HEK293T (cell line): ENCODE data around the gene UAP1L1.
"Not testable (repeated sequence)": the region's sequence is repeated elsewhere in the genome, so short reads cannot be mapped to it uniquely, and the experiment has no call there.

Source experiments
- CTCF ChIA-PET: fragments of 350-600 bp; formaldehyde crosslinking; extraction: SDS; loops from one replicate; lab custom pipeline; 2021; ENCODE audit warnings: antibody characterized with exemption, inconsistent platforms; lab: Yijun Ruan, JAX
- POLR2A ChIA-PET: fragments of 350-600 bp; formaldehyde crosslinking; extraction: SDS; loops from one replicate; lab custom pipeline; 2020; ENCODE audit warnings: antibody characterized with exemption, inconsistent platforms; lab: Yijun Ruan, JAX
- DNase-seq: peaks from one replicate; pipeline ENCODE4 v3.0.0; 2012; ENCODE audit warnings: mixed read lengths; ENCODE audit errors: extremely low spot score
- ARNT ChIP-seq: fragments of 450-650 bp; IDR thresholded peaks from 2 replicates; pipeline ENCODE4 v1.6.1; 2017; ENCODE audit warnings: mild to moderate bottlenecking
- BHLHE40 ChIP-seq: fragments of 450-650 bp; IDR thresholded peaks from 2 replicates; pipeline ENCODE4 v1.6.1; 2016; ENCODE audit warnings: mild to moderate bottlenecking, moderate library complexity, borderline replicate concordance
- CTBP1 ChIP-seq: fragments of 450-650 bp; IDR thresholded peaks from 2 replicates; pipeline ENCODE4 v1.6.1; 2016; ENCODE audit warnings: borderline replicate concordance
- ELF4 ChIP-seq: fragments of 450-650 bp; IDR thresholded peaks from 2 replicates; pipeline ENCODE4 v1.6.1; 2017; ENCODE audit warnings: antibody characterized with exemption
- FOXA1 ChIP-seq: fragments of 450-650 bp; IDR thresholded peaks from 2 replicates; pipeline ENCODE4 v1.6.1; 2016; ENCODE audit warnings: mild to moderate bottlenecking
- FOXK2 ChIP-seq: fragments of 450-650 bp; IDR thresholded peaks from 2 replicates; pipeline ENCODE4 v1.6.1; 2016; ENCODE audit warnings: mild to moderate bottlenecking
- FOXM1 ChIP-seq: fragments of 450-650 bp; IDR thresholded peaks from 2 replicates; pipeline ENCODE4 v1.6.1; 2017; ENCODE audit warnings: mild to moderate bottlenecking, borderline replicate concordance
- HDGF ChIP-seq: fragments of 450-650 bp; IDR thresholded peaks from 2 replicates; pipeline ENCODE4 v1.6.1; 2017; ENCODE audit warnings: antibody characterized with exemption, borderline replicate concordance
- L3MBTL2 ChIP-seq: fragments of 450-650 bp; conservative IDR thresholded peaks from 2 replicates; pipeline ENCODE4 v1.6.1; 2016; ENCODE audit warnings: mild to moderate bottlenecking
- LEF1 ChIP-seq: fragments of 450-650 bp; IDR thresholded peaks from 2 replicates; pipeline ENCODE4 v1.6.1; 2017; ENCODE audit warnings: mild to moderate bottlenecking, borderline replicate concordance
- NFRKB ChIP-seq: fragments of 450-650 bp; IDR thresholded peaks from 2 replicates; pipeline ENCODE4 v1.6.1; 2016; ENCODE audit warnings: mild to moderate bottlenecking, moderate library complexity
- PKNOX1 ChIP-seq: fragments of 450-650 bp; IDR thresholded peaks from 2 replicates; pipeline ENCODE4 v1.6.1; 2016
- SP1 ChIP-seq: fragments of 450-650 bp; IDR thresholded peaks from 2 replicates; pipeline ENCODE4 v1.6.1; 2017
- SUZ12 ChIP-seq: fragments of 450-650 bp; IDR thresholded peaks from 2 replicates; pipeline ENCODE4 v1.6.1; 2016; ENCODE audit warnings: mild to moderate bottlenecking
- TARDBP ChIP-seq: fragments of 450-650 bp; IDR thresholded peaks from 2 replicates; pipeline ENCODE4 v1.6.1; 2016
- ZNF384 ChIP-seq: fragments of 450-650 bp; IDR thresholded peaks from 2 replicates; pipeline ENCODE4 v1.6.1; 2016

The UAP1L1 gene

DNA sequence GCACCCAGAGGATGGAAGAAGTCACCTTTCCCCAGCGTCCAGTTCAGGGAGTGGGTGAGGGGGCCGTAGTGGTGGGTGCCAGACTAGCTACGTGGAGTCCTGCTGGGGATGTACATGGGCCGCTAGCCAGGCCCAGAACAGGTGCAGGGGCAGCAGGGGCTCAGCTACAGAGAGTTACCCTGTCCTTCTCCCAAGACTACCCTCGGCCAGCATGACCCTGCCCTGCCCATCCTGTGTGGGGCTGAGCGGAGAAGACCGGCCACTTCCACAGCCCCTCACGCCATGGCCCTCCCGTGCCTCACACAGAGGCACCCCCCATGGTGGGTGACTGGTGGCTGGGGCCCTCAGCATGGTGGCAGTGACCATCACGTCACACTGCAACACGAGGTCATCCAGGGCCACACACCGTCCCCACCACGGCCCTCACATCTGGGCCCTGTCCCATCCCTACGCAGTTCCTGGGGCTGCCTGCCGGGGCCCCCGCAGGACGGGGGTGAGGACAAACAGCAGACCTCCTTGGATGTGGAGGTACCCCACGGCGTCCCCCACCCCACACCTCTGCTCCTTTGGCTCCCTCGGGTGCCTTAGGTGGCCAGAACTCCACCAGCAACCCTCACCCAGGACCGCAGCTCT lies 38.2 kb downstream of the UAP1L1 start:
- ChIA-PET POLR2A (no interaction called here), CTCF (no interaction called here)
- DNase-seq: no peak
- no peak for TF ChIP-seq ZNF384
- TF ChIP-seq CTBP1: no peak
- no peak for TF ChIP-seq SUZ12
- TF ChIP-seq FOXA1: no peak
- no peak for TF ChIP-seq BHLHE40
- TF ChIP-seq TARDBP: no peak
- no peak for TF ChIP-seq HDGF
- TF ChIP-seq ARNT: no peak
- no peak for TF ChIP-seq SP1
- TF ChIP-seq FOXK2: no peak
- TF ChIP-seq PKNOX1: no peak
- TF ChIP-seq FOXM1: no peak
- TF ChIP-seq L3MBTL2: no peak
- no peak for TF ChIP-seq ELF4
- no peak for TF ChIP-seq LEF1
- TF ChIP-seq NFRKB: no peak

- POLR2A ChIA-PET: no interaction called here
- TF ChIP-seq CTBP1 (no peak), ZNF384 (no peak), ELF4 (no peak), PKNOX1 (no peak), SP1 (no peak), FOXK2 (no peak)
- DNase-seq: no peak
- CTCF ChIA-PET: no interaction called here
Measured at GRCh38 chr9:137116027-137116507, 38.8 kb downstream of the UAP1L1 start.

DNA sequence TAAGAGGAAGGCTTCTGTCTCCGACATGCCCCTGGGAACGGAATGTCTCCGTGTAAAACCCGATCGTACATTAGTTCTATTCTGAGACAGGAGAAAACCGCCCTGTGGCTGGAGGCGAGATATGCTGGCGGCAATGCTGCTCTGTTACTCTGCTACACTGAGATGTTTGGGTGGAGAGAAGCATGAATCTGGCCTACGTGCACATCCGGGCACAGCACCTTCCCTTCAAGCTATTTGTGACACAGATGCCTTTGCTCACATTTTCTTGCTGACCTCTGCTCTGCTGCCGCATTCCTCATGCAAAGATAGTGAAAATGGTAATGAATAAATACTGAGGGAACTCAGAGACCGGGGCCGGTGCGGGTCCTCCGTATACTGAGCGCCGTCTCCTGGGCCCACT lies 39.4 kb downstream of the UAP1L1 start:
- POLR2A ChIA-PET: no interaction called here
- no peak for TF ChIP-seq CTBP1
- no peak for TF ChIP-seq ZNF384
- TF ChIP-seq FOXM1: no peak
- TF ChIP-seq BHLHE40: no peak
- TF ChIP-seq FOXK2: no peak
- no peak for TF ChIP-seq PKNOX1
- TF ChIP-seq HDGF: no peak
- no peak for TF ChIP-seq NFRKB
- no peak for TF ChIP-seq L3MBTL2
- TF ChIP-seq ARNT: no peak
- TF ChIP-seq SUZ12: no peak
- TF ChIP-seq LEF1: no peak
- no peak for TF ChIP-seq TARDBP
- TF ChIP-seq ELF4: no peak
- TF ChIP-seq SP1: no peak
- no peak for DNase-seq
- CTCF ChIA-PET: no interaction called here

DNA sequence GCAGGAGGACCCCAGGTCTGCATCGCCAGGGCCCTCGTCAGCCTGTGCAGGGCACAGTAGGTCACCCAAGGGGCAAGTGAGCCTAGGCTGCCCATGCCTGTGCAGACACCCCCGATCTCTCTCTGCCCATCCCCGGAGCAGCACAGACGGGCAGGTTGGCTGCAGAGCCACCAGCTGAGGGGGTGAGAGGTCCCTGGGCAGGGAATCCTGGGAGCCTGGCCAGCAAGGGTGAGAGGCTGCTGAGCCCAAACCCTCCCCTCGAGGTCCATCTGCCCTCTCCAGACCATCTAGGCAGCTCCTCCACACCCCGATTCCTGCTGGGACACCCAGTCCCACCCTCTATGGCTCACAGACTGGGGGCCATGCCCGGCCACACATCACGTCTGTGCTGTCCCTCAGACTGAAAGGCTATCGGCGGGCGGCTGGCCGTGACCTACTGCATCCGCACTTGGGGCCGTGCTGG lies 40.0 kb downstream of the UAP1L1 start:
- POLR2A ChIA-PET: no interaction called here
- CTCF ChIA-PET: no interaction called here

DNA sequence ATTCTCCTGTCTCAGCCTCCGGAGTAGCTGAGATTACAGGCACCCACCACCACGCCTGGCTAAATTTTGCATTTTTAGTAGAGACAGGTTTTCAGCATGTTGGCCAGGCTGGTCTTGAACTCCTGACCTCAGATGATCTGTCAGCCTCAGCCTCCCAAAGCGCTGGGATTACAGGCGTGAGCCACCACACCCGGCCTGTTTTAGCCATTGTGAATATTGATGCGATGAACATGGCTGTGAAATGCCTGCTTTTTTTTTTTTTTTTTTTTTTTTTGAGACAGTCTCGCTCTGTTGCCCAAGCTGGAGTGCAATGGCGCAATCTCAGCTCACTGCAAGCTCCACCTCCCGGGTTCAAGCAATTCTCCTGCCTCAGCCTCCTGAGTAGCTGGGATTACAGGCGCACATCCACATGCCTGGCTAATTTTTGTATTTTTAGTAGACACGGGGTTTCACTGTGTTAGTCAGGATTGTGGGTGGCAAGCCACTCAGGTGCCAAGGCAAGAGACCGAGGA lies 40.8 kb downstream of the UAP1L1 start:
- CTCF ChIA-PET: interaction anchor here (0.6 to 1.7 kb wide), 2 partner anchors 32 to 118 kb away, joined by 4 to 6 read pairs; no protein-coding TSS in a partner anchor
- not testable (repeated sequence) for DNase-seq
- POLR2A ChIA-PET: interaction anchor here (0.6 to 0.8 kb wide), 2 partner anchors 11 to 109 kb away, joined by 3 read pairs; partner anchors contain the start of gene RNF224

More for the DNA sequence above, 40.0 kb downstream of the UAP1L1 start:
- TF ChIP-seq CTBP1 (no peak), NFRKB (no peak), SUZ12 (no peak), PKNOX1 (no peak), TARDBP (no peak), SP1 (no peak), L3MBTL2 (no peak), HDGF (no peak), ARNT (no peak)
- DNase-seq: no peak

DNA sequence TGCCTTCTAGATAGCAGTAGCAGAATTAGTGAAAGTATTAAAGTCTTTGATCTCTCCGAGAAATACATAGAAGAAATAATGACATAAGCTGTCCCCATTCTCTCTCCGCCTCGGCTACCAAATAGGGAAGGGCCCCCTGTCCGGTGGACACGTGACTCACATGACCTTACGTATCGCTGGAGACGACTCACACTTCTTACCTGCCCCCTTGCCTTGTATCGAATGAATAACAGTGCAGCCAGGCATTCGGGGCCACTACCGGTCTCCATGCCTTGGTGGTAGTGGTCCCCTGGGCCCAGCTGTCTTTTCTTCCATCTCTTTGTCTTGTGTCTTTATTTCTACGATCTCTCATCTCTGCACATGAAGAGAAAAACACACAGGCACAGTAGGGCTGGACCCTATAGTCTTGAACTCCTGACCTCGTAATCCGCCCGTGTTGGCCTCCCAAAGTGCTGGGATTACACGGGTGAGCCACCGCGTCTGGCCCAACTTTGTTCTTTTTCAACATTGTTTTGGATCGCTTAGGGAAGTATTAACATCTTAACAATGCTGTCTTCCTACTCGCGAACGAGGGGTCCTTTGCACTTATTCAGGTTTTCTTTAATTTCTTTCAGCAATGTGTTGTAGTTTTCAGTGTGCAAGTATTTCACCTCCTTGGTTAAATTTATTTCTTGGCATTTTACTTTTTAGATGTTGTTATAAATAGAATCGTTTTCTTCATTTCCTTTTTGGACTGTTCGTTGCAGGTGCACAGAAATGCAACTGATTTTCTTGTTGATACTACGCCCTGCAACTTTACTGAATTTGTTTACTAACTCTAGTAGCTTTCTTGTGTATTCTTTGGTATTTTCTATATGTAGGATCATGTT lies 44.8 kb downstream of the UAP1L1 start:
- ChIA-PET CTCF (interaction anchor here (1.5 kb wide), 1 partner anchor 115 kb away, joined by 4 read pairs; no protein-coding TSS in a partner anchor), POLR2A (interaction anchor here (1.7 kb wide), 1 partner anchor 16 kb away, joined by 3 read pairs; no protein-coding TSS in a partner anchor)
- not testable (repeated sequence) for DNase-seq
